CD4-positive, alpha-beta T cell treated with Interferon gamma for 1 hour (primary cell): ENCODE results near the gene C16orf87.

Experiments
- DNase-seq: peaks from one replicate; pipeline ENCODE4 v3.0.0-alpha.2; 2020

C16orf87 gene

DNA sequence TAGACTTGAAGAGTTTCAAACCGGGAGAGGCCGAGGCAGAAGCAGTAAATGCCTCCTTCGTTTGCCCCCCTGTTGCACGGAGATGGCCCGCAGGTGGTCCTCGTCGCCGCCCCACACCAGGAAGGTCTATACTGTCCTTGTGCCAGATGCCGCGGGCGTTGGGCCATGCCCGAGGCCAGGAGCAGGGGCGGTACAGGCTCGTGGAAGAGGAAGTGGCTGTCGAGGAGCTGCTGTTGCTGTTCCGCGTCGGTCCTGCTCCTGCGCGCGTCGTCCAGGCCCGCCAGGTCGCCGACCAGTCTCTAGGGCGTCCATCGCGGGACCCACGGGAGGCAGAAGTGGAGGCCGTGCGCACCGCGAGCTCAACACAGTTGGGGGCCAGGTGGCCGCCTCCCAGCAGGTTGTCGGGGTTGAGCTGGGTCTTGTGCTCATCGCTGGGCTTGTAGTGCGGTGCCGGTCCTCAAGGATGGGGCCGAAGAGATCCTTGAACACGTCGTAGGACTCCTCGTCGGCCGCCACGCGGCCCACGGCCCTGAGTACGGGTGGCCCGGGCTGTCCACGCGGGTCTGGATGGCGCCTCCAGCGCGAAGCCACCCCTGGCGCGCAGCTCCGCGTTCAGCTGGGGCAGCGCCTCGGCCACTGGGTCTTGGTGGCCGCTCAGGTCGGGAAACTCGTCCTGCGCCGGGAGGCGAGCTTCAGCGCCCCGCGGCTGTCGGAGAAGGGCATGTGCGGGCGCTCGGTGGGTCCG lies 13.1 kb upstream of the C16orf87 start:
- DNase-seq, result peak; percentile 10

DNA sequence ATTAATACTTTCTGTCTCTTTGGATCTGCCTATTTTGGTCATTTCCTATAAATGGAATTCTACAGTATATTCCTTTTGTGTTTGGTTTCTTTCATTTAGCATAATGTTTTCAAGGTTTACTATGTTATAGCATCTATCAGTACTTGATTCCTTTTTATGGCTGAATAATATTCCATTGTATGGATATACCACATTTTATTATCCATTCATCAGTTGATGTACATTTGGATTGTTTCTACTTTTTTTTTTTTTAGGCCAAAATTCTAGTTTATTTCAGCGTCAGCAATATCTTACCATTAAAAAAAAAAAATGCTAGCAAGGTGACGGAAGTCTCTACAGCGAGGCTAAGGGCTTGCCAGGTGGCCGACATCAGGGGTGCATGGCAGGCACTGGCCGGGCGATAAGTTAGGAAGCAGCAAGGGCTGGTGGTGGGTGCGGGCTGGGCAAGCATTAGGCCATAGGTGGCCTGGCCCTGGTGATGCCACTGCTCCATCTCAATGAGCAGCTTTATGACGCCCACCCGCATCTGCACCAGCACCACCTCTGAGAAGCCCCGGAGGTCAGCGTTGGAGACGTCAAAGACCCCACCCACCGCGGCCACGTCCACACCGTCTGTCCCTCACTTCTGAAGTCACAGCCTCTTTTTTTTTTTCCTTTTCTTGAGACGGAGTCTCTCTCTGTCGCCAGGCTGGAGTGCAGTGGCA lies 11.4 kb upstream of the C16orf87 start:
- no peak for DNase-seq

- no peak for DNase-seq
Observed at GRCh38 chr16:46839986-46840443, 9.0 kb upstream of the C16orf87 start.

GRCh38 chr16:46836534-46837530 lies 5.9 kb upstream of the C16orf87 start:
- DNase-seq, result no peak

DNA sequence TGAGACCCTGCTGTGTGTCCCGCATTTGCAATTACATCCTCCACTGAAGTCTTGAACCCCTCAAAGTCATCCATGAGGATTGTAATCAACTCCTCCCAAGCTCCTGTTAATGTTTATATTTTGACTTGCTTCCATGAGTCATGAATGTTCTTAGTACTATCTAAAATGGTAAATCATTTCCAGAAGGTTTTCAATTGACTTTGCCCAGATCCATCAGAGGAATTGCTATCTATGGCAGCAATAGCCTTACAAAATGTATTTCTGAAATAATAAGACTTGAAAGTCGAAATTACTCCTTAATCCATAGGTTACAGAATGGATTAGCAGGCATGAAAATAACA lies 2.5 kb upstream of the C16orf87 start:
- no peak for DNase-seq

DNA sequence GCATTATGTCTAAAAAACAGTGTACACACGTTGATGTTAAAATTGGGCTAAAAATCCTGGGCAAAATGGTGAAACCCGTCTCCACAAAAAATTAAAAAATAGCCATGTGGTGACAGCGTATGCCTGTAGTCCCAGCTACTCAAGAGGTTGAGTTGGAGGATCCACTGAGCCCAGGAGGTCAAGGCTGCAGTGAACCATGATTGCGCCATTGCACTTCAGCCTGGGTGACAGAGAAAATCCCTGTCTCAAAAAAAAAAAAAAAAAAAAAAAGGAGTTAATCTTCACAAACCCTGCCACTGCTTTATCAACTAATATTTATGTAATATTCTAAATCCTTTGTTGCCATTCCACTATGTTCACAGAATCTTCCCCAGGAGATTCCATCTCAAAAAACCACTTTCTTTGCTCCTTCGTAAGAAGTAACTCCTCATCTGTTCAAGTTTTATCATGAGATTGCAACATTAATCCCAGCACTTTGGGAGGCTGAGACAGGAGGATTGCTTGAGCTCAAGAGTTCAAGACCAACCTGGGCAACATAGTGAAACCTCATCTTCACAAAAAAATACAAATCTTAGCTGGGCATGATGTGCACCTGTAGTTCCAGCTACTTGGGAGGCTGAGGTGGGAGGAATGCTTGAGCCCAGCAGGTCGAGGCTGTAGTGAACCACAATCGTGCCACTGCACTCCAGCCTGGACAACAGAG lies 1.9 kb upstream of the C16orf87 start:
- DNase-seq, result no peak

DNA sequence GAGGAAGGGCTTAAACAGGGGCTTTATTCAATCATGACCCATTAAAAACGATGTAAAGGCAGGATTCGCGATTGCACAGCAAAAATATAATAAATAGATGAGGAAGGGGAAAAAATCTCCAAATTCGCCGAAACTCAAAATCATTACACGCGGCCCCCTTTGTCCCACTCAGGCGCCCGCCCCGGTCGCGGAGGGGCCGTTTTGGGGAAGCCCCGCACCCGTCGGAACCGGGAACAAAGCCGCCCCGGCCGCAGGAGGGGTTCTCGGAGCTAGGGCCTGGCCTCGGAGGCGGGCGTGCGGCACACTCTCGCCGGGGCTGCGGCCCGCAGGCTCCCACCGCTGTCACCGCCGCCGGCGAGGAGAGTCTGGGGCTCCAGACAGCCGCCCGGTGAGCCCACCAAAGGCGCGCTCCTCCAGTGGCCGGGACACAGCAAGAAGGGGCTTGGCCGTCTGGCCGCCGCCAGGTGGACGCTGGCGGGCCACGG lies 521 bp downstream of the C16orf87 start:
- DNase-seq, result peak; percentile 13

GRCh38 chr16:46828943-46829342 lies 2.0 kb downstream of the C16orf87 start:
- no peak for DNase-seq

- DNase-seq, result no peak
Observed at GRCh38 chr16:46828292-46828691, 2.7 kb downstream of the C16orf87 start.

GRCh38 chr16:46826631-46827030 lies 4.3 kb downstream of the C16orf87 start:
- no peak for DNase-seq

DNA sequence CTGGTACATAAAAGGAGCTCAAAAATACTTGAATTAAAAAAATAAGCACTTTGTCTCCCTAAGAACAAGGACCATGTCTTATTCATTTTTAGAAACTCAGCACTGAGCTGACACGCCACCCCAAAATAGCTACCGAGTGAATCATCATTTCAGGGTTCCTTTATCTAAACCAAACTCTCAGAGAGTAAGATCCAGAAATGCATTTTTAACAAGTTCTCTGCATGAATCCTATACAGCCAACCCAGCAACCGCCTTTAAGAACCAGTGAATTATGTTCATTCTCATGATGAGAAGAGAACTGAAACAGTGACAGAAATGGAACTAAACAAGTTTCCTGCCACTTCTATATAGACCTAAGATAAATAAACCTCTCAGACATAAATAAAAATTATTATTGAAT lies 8.7 kb downstream of the C16orf87 start:
- DNase-seq, result no peak

DNA sequence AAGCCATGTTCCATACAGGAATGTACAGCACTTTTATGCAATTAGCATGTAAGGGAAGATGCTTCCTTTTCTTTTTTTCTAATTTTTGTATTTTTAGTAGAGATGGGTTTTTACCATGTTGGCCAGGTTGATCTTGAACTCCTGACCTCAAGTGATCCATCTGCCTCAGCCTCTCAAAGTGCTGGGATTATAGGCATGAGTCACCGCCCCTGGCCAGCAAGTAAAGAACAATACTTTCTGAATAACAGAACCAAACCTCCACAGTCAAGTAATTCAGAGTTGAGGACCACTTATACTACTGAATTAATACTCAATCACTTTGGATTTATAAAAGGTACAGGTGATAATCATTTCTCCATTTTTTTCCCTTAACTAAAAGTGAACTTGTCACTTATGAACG lies 13.0 kb downstream of the C16orf87 start:
- DNase-seq, result no peak

- no peak for DNase-seq
Observed at GRCh38 chr16:46814790-46815189, 16.2 kb downstream of the C16orf87 start.

DNA sequence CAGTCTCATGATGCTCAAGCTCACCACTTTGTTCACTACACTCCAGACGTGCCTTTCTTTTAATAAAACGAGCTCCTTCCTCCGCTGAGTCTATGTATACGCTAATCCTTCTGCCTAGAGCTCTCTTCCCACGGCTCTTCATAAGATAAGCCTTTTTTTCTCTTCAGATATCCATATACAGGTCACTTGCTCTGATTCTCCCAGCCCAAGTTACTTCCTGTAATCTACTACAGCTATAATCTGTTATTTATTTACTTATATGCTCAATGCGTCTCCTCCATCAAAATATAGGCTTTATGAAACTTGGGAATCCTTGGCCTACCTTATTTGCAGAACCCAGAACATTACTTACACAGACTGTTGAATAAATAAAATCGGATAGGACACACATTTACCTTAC lies 17.4 kb downstream of the C16orf87 start:
- no peak for DNase-seq

DNA sequence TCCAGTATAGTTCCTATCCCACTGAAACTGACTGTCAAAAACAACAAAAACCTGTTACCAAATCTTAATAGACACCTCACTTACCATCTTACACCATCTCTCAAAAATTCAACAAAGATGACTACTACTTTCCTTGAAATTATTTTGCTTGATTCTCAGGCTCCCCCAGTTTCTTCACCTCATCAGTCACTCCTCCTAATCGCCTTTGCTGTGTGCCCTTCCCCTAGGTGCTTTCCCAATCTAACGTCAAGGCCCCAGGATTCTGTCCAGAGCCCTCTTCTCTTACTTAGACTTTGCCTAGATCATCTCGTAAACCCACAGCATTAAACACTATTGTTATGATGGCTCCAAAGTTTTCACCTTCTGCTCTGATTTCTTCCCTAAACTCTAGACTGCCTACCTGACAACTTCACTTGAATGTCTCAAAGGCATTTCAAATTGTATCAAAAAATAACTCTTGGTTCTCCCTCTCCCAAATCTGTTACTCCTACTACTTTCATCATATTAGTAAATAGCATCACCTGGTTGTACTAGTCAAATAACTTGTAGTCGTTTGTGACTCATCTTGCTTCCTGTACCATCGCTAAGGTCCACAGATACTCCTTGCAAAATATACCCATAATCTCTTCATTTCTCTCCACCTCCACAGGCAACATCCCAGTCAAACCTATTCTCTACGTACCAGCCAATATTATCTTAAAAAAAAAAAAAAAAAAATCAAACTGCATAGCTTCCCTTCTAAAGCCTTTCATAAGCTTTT lies 18.0 kb downstream of the C16orf87 start:
- DNase-seq, result no peak

GRCh38 chr16:46811682-46812081 lies 19.3 kb downstream of the C16orf87 start:
- no peak for DNase-seq

DNA sequence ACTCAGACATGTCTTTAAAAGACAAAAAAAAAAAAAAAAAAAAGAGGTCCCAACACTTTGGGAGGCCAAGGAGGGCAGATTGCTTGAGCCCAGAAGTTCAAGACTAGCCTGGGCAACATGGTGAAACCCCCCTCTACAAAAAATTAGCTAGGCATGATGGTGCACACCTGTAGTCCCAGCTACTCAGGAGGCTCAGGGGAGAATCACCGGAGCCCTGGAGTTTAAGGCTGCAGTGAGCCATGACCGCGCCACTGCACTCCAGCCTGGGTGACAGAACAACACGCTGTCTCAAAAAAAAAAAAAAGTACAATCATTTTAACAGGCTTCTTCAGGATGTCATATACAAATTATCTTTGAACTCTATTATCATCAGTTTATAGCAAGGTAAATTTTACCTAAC lies 22.0 kb downstream of the C16orf87 start:
- no peak for DNase-seq

- DNase-seq, result no peak
Observed at GRCh38 chr16:46807336-46807735, 23.6 kb downstream of the C16orf87 start.

- no peak for DNase-seq
Observed at GRCh38 chr16:46803373-46803772, 27.6 kb downstream of the C16orf87 start.

DNA sequence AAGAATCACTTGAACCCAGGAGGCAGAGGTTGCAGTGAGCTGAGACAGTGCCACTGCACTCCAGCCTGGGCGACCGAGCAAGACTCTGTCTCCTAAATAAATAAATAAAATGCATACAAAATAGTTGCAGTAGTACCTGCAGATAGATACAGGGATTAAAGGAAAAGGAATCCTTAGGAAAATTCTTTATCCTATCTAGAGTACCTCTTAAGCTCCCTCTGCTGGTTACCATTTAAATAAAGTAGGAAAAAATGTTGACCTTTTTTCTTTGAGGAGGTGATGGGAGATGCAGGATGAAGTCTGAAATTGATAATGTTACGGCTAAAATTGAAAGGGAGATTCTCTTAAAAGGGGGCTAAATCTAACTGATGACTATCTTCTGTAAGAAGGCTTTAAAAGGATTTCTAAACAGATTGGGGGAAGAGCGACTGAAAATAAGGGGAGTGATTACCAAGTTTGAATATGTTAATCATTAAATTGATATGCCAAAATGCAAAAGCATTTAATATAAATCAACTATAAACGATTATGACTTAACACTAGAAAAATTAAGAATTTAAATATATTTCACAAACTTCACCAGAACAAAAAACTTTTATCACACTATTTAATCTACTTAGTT lies 29.4 kb downstream of the C16orf87 start:
- no peak for DNase-seq

DNA sequence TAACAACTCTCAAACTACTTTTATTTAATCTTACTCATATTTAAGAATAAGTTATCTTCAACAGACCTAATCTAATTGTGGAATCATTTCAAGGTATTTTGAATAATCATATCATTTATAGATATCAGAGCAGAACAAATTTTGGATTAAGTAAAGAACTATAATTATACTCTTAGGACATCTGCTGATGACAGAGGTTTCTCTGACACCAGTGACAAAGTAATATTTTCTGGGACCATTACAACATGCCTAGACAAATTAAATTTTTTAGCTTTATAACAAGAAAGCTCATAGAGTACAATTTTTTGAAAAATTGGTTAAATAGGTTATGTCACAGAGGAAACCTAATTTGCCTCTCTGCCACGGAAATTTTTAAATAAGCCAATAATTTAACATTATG lies 30.5 kb downstream of the C16orf87 start:
- DNase-seq, result no peak
